Measurements from ENCODE around the gene APCDD1L. TPM values are rescaled to one million over a fixed set of nuclear protein-coding genes. Genes with fewer than 3 reads are reported as not detected.

APCDD1L gene
- polyA plus RNA-seq, 1 of the 3 experiments (the other 2 are of a cell fraction) = 0.99 TPM

DNA sequence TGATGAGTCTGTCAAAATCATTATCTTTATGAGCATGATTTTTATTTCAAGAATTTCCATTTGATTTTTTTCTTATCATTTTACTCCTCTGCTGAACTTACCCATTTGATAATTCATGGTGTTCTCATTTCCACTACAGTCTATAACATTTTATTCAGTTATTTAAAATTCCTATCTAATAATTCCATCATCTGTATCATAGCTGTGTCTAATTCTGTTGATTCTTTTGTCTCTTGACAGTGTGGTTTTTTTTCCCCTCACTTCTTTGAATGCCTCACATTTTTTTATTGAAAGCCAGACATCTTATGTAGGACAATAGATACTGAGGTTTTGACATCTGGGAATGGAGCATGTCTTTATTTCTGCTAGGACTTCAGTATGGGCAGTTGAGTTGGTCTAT, 16.5 kb upstream of the APCDD1L start:
- TF ChIP-seq TAF1 (IDR thresholded peaks at IDR 0.05; ENCODE audit: borderline replicate concordance, low read depth, low read length) = no peak
- POLR2A ChIA-PET = no interaction called here
- Histone ChIP-seq H3K4me2 (no peak overlapping the region), H3K4me3 (ENCODE audit: low read depth in 2 of 2, low read length in 1 of 2) (no peak overlapping the region), H3K27me3 (ENCODE audit: insufficient read depth) (no peaks in the 10 kb centered on the region), H3K9ac (no peak overlapping the region), H3K27ac (ENCODE audit: low read depth in 2 of 2, low read length in 1 of 2) (no peak overlapping the region), H4K20me1 (ENCODE audit: insufficient read depth) (no peaks in the 10 kb centered on the region), H3K4me1 (ENCODE audit: control insufficient read depth in 1 of 2, insufficient read depth in 2 of 2, low read depth in 1 of 2, low read length in 1 of 2) (no peaks in the 10 kb centered on the region), H3K9me2 (no peaks in the 10 kb centered on the region), H2AFZ (ENCODE audit: low read depth) (no peak overlapping the region), H3K9me3 (peaks cover 40% of the 10 kb centered on the region), H3K36me3 (replicated peaks in 1 of 2; ENCODE audit: control insufficient read depth in 1 of 2, insufficient read depth in 2 of 2, low read length in 1 of 2) (peaks cover 0 to 1% of the 10 kb centered on the region in 2 experiments), H3K79me2 (ENCODE audit: insufficient read depth) (no peaks in the 10 kb centered on the region; the same call in 1 of the 2 replicates), H3F3A (replicated peaks; ENCODE audit: insufficient read depth) (no peaks in the 10 kb centered on the region)
- no peak for DNase-seq
- CTCF ChIA-PET = no interaction called here

DNA sequence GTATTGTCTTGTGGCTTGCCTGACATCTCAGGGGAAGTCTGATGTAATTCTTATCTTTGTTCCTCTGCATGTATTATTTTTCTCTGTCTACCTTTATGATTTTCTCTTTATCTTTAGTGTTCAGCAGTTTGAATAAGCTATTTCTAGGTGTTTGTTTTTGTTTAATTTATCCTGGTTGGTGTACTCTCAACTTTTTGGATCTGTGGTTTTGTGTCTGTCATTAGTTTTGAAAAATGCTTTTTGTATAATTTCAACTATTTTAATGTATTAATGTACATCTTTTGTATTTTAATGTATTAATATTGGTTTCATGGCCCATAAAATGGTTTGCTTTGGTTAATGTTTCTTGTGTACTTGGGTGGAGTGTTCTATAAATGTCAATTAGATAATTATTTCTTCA, 15.9 kb upstream of the APCDD1L start:
- Histone ChIP-seq H4K20me1 (ENCODE audit: insufficient read depth) (no peaks in the 10 kb centered on the region), H3F3A (replicated peaks; ENCODE audit: insufficient read depth) (no peaks in the 10 kb centered on the region), H3K9me2 (no peaks in the 10 kb centered on the region), H3K79me2 (ENCODE audit: insufficient read depth) (no peaks in the 10 kb centered on the region; the same call in 1 of the 2 replicates), H2AFZ (ENCODE audit: low read depth) (no peak overlapping the region), H3K4me3 (ENCODE audit: low read depth in 2 of 2, low read length in 1 of 2) (no peak overlapping the region), H3K9ac (no peak overlapping the region), H3K9me3 (peaks cover 44% of the 10 kb centered on the region), H3K27ac (ENCODE audit: low read depth in 2 of 2, low read length in 1 of 2) (no peak overlapping the region), H3K36me3 (replicated peaks in 1 of 2; ENCODE audit: control insufficient read depth in 1 of 2, insufficient read depth in 2 of 2, low read length in 1 of 2) (peaks cover 0 to 3% of the 10 kb centered on the region in 2 experiments), H3K4me1 (ENCODE audit: control insufficient read depth in 1 of 2, insufficient read depth in 2 of 2, low read depth in 1 of 2, low read length in 1 of 2) (no peaks in the 10 kb centered on the region), H3K27me3 (ENCODE audit: insufficient read depth) (no peaks in the 10 kb centered on the region), H3K4me2 (no peak overlapping the region)
- ChIA-PET POLR2A (no interaction called here), CTCF (no interaction called here)
- TF ChIP-seq ZBTB33 (IDR thresholded peaks at IDR 0.05; ENCODE audit: borderline replicate concordance, low read depth) = no peak
- no peak for TF ChIP-seq EP300 (IDR thresholded peaks at IDR 0.05; ENCODE audit: borderline replicate concordance in 1 of 2, low read depth in 1 of 2, low read length in 1 of 2)
- no peak for TF ChIP-seq ELF1 (IDR thresholded peaks at IDR 0.05)
- no peak for TF ChIP-seq SMC3 (IDR thresholded peaks at IDR 0.05; ENCODE audit: low read depth, low read length)
- no peak for TF ChIP-seq CHD2 (IDR thresholded peaks at IDR 0.05; ENCODE audit: low read length, partially characterized antibody)
- TF ChIP-seq TCF12 (IDR thresholded peaks at IDR 0.05) = no peak
- no peak for TF ChIP-seq CTCF (IDR thresholded peaks at IDR 0.05)
- DNase-seq = no peak

DNA sequence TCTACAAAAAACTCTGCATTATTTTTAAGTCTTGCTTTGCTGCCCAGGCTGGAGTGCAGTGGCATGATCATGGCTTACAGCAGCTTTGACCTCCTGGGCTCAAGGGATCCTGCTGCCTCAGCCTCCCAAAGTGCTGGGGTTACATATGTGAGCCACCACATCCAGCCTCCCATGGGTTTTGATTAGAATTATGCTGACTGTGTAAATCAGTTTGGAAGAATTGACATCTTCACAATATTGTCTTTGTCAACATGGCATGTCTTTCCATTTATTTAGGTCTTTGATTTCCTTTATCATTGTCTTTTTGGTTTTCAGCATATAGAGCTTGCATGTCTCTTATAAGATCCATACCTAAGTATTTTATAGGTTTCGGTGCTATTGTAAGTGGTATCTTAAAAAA, 13.2 kb upstream of the APCDD1L start:
- Histone ChIP-seq H3K4me2 (no peak overlapping the region), H3K27ac (ENCODE audit: low read depth in 2 of 2, low read length in 1 of 2) (no peak overlapping the region), H3K4me3 (ENCODE audit: low read depth in 2 of 2, low read length in 1 of 2) (no peak overlapping the region), H3K9me3 (peaks cover 44% of the 10 kb centered on the region), H3K79me2 (ENCODE audit: insufficient read depth) (no peaks in the 10 kb centered on the region; the same call in 1 of the 2 replicates), H3K9ac (no peak overlapping the region), H2AFZ (ENCODE audit: low read depth) (no peak overlapping the region), H3K9me2 (no peaks in the 10 kb centered on the region), H4K20me1 (ENCODE audit: insufficient read depth) (no peaks in the 10 kb centered on the region), H3F3A (replicated peaks; ENCODE audit: insufficient read depth) (no peaks in the 10 kb centered on the region), H3K4me1 (ENCODE audit: control insufficient read depth in 1 of 2, insufficient read depth in 2 of 2, low read depth in 1 of 2, low read length in 1 of 2) (peaks cover 9 to 10% of the 10 kb centered on the region in 2 experiments; a peak in 2 of 4 replicates), H3K27me3 (ENCODE audit: insufficient read depth) (no peaks in the 10 kb centered on the region), H3K36me3 (replicated peaks in 1 of 2; ENCODE audit: control insufficient read depth in 1 of 2, insufficient read depth in 2 of 2, low read length in 1 of 2) (peaks cover 0 to 3% of the 10 kb centered on the region in 2 experiments)
- no peak for TF ChIP-seq RXRA (IDR thresholded peaks at IDR 0.05; ENCODE audit: borderline replicate concordance, low read depth)
- DNase-seq = no peak
- POLR2A ChIA-PET = no interaction called here
- 64% methylated on average over 1 of the region's 1 CpG for WGBS (ENCODE audit: low lambda C conversion rate)
- CTCF ChIA-PET = no interaction called here
